Measurements from ENCODE around the gene HUNK.
A peak's percentile ranks its signal among the peaks of the same experiment; 100 is the strongest.

Gene HUNK

GRCh38 chr21:31898933-31899630, 26.3 kb downstream of the HUNK start:
- DNase-seq = no peak

GRCh38 chr21:31900121-31900895, 27.5 kb downstream of the HUNK start:
- DNase-seq = no peak

- no peak for DNase-seq
Observed at GRCh38 chr21:31901315-31901714, 28.5 kb downstream of the HUNK start.

GRCh38 chr21:31902438-31902837, 29.6 kb downstream of the HUNK start:
- DNase-seq = no peak

- DNase-seq = no peak
Observed at GRCh38 chr21:31903896-31904295, 31.1 kb downstream of the HUNK start.

- no peak for DNase-seq
Observed at GRCh38 chr21:31905503-31906451, 33.0 kb downstream of the HUNK start.

- peak in 1 of 2 experiments; percentile 2 for DNase-seq
Observed at GRCh38 chr21:31908106-31909031, 35.5 kb downstream of the HUNK start.

GRCh38 chr21:31909153-31910073, 36.6 kb downstream of the HUNK start:
- DNase-seq = no peak

- no peak for DNase-seq
Observed at GRCh38 chr21:31910074-31910470, 37.3 kb downstream of the HUNK start.

- DNase-seq = no peak
Observed at GRCh38 chr21:31911138-31911907, 38.5 kb downstream of the HUNK start.

GRCh38 chr21:31912501-31912900, 39.7 kb downstream of the HUNK start:
- DNase-seq = no peak

GRCh38 chr21:31913182-31913608, 40.4 kb downstream of the HUNK start:
- no peak for DNase-seq

GRCh38 chr21:31914472-31914871, 41.7 kb downstream of the HUNK start:
- DNase-seq = no peak

GRCh38 chr21:31915566-31915965, 42.7 kb downstream of the HUNK start:
- no peak for DNase-seq

- no peak for DNase-seq
Observed at GRCh38 chr21:31917108-31917507, 44.3 kb downstream of the HUNK start.

GRCh38 chr21:31918250-31918775, 45.5 kb downstream of the HUNK start:
- DNase-seq = no peak

- no peak for DNase-seq
Observed at GRCh38 chr21:31920275-31920674, 47.5 kb downstream of the HUNK start.

- no peak for DNase-seq
Observed at GRCh38 chr21:31921079-31921478, 48.3 kb downstream of the HUNK start.

GRCh38 chr21:31922881-31923280, 50.1 kb downstream of the HUNK start:
- DNase-seq = no peak

- DNase-seq = no peak
Observed at GRCh38 chr21:31923756-31924155, 50.9 kb downstream of the HUNK start.

All from cerebellar nuclear complex (tissue), 1 donor.